Measurements from ENCODE around the gene SOHLH1.

GRCh38 chr9:135746565-135746964 lies 47.3 kb upstream of the SOHLH1 start:
- TF ChIP-seq CREB1 (IDR thresholded peaks at IDR 0.05; ENCODE audit: low read depth) (no peak), MAX (IDR thresholded peaks at IDR 0.05) (no peak), RAD21 (IDR thresholded peaks at IDR 0.05; ENCODE audit: low read depth) (no peak), EGR1 (IDR thresholded peaks at IDR 0.05) (no peak), CEBPB (IDR thresholded peaks at IDR 0.05) (no peak), TAF1 (IDR thresholded peaks at IDR 0.05; ENCODE audit: low read depth) (no peak), USF1 (IDR thresholded peaks at IDR 0.05) (no peak)
